Erythroblast (primary cell): ENCODE measurements around the gene TPSAB1.

Experiments
- GATA1 ChIP-seq: IDR thresholded peaks from 2 replicates; pipeline ENCODE4 v1.6.1; 2011; ENCODE audit warnings: low read depth, mild to moderate bottlenecking, control low read depth, low read length, moderate library complexity
- POLR2A ChIP-seq: IDR thresholded peaks from 2 replicates; pipeline ENCODE4 v1.6.1; 2011; ENCODE audit warnings: mild to moderate bottlenecking, low read length

- TF ChIP-seq POLR2A = peak; percentile 13
- no peak for TF ChIP-seq GATA1
Measured at GRCh38 chr16:1216296-1216619, 24.2 kb upstream of the TPSAB1 start.
